ENCODE data around the gene DUSP22. TPM values are rescaled to one million over a fixed set of nuclear protein-coding genes. Genes with fewer than 3 reads are reported as not detected.

DUSP22 gene
- total and polyA plus RNA-seq, 9 of the 15 experiments (the other 6 are each of a cell fraction or from before 2014, with no cell fraction given) = 9.3 to 19.4 (median 11.8) TPM

DNA sequence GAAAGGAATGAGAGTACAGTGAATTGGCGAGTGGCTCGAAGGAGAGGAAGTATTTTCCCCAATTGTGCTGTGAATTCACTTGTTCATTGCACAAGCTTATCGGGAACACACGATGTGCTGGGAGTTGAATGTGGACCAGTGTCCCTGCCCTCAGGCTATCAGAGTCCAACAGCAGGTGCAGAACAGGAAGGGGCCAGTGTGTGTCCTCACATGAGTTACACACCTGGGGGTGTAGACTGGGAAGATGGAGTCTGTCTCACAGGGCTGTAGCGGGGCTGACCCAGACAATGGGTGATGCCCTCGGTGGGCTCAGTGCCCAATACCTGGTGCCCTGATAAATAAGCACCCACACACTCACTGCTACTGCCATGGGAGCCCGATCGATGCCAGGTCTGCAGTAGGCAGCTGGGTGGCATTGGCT lies 14.4 kb downstream of the DUSP22 start:
- H3K9ac ChIP-seq (ENCODE audit: insufficient read depth in 1 of 2, low read depth in 2 of 2, low read length in 2 of 2) = no peak overlapping the region
- no peaks in the 10 kb centered on the region for H3K9me1 ChIP-seq (ENCODE audit: control insufficient read depth, insufficient read depth, low read length)
- no peaks in the 10 kb centered on the region for H3K9me3 ChIP-seq (replicated peaks; ENCODE audit: control insufficient read depth, insufficient read depth, low read depth, low read length)
- BruUV-seq (replicated peaks) = no TSS peak
- H3K4me3 ChIP-seq = no peak overlapping the region
- POLR2A ChIA-PET = interaction anchor here (0.6 to 1.7 kb wide), 4 partner anchors 9 to 89 kb away, joined by 3 to 5 read pairs (median 4); no protein-coding TSS in a partner anchor
- FAIRE-seq (no peak), DNase-seq (ENCODE audit: extremely low read depth in 1 of 4, low spot score in 3 of 4) (peak in 1 of 4 experiments; percentile 18), ATAC-seq (0 out of 3 replicates have a peak, but pooled peaks have one; percentile 13)
- peaks cover 6 to 9% of the 10 kb centered on the region in 2 experiments; a peak in 4 of 5 replicates for H3K4me1 ChIP-seq (replicated peaks in 1 of 2; ENCODE audit: control insufficient read depth in 2 of 2, insufficient read depth in 2 of 2, low read length in 2 of 2)
- CTCF ChIA-PET (ENCODE audit: low intra/inter-chr PET ratio) = no interaction called here
- no peaks in the 10 kb centered on the region for H3K79me2 ChIP-seq (ENCODE audit: control insufficient read depth, insufficient read depth, low read length)
- no peaks in the 10 kb centered on the region for H3K36me3 ChIP-seq (ENCODE audit: control insufficient read depth, insufficient read depth, low read length)
- H4K20me1 ChIP-seq (replicated peaks; ENCODE audit: control insufficient read depth, insufficient read depth, low read length) = peaks cover 3% of the 10 kb centered on the region; the same call in 1 of the 2 replicates
- no peak overlapping the region for H3K4me2 ChIP-seq (ENCODE audit: insufficient read depth, low read length)
- intact Hi-C loops (cut with micrococcal nuclease) = no loop called here
- no peak overlapping the region for H2AFZ ChIP-seq (ENCODE audit: low read depth, low read length)
- 26% methylated on average over 8 of the region's 8 CpGs for WGBS (ENCODE audit: insufficient coverage, low coverage, missing lambda C conversion rate)
- no peak overlapping the region for H3K27ac ChIP-seq (ENCODE audit: extremely low read depth, low read depth, low read length)
- in situ Hi-C loops (cut with MboI) = no loop called here
- H3K27me3 ChIP-seq (ENCODE audit: control insufficient read depth in 2 of 2, insufficient read depth in 2 of 2, low read length in 2 of 2) = peaks cover 0 to 29% of the 10 kb centered on the region in 2 experiments; a peak in 3 of 5 replicates
- TF ChIP-seq NCOR1 (IDR thresholded peaks at IDR 0.05) (0 out of 2 replicates have a peak, but pooled peaks have one; percentile 12), SP1 (CRISPR knock-in tag; IDR thresholded peaks at IDR 0.05) (no peak), XRCC3 (IDR thresholded peaks at IDR 0.05) (no peak), ZNF778 (CRISPR knock-in tag; IDR thresholded peaks at IDR 0.05) (no peak), KLF16 (IDR thresholded peaks at IDR 0.05) (0 out of 2 replicates have a peak, but pooled peaks have one; percentile 10), ZNF354B (CRISPR knock-in tag; IDR thresholded peaks at IDR 0.05) (no peak), PRMT5 (CRISPR knock-in tag; IDR thresholded peaks at IDR 0.05) (no peak), NCOA4 (IDR thresholded peaks at IDR 0.05; ENCODE audit: partially characterized antibody) (no peak), SREBF1 (IDR thresholded peaks at IDR 0.05; ENCODE audit: borderline replicate concordance, low read depth, low read length) (no peak), TAL1 (IDR thresholded peaks at IDR 0.05) (peak; percentile 37; the same call in 1 of the 2 replicates), ZNF124 (CRISPR knock-in tag; IDR thresholded peaks at IDR 0.05) (no peak), CBFA2T2 (conservative IDR thresholded peaks at IDR 0.05) (peak; percentile 33; the same call in 1 of the 2 replicates)
- TF ChIP-seq, protein P1, sequence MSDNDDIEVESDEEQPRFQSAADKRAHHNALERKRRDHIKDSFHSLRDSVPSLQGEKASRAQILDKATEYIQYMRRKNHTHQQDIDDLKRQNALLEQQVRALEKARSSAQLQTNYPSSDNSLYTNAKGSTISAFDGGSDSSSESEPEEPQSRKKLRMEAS (CRISPR knock-in tag; IDR thresholded peaks at IDR 0.05) = peak; percentile 34; the same call in 1 of the 2 replicates
- TF ChIP-seq, protein P2, sequence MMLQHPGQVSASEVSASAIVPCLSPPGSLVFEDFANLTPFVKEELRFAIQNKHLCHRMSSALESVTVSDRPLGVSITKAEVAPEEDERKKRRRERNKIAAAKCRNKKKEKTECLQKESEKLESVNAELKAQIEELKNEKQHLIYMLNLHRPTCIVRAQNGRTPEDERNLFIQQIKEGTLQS (IDR thresholded peaks at IDR 0.05) = no peak
- TF ChIP-seq, protein P2 (CRISPR knock-in tag; conservative IDR thresholded peaks at IDR 0.05) = no peak
- TF ChIP-seq, protein P3, sequence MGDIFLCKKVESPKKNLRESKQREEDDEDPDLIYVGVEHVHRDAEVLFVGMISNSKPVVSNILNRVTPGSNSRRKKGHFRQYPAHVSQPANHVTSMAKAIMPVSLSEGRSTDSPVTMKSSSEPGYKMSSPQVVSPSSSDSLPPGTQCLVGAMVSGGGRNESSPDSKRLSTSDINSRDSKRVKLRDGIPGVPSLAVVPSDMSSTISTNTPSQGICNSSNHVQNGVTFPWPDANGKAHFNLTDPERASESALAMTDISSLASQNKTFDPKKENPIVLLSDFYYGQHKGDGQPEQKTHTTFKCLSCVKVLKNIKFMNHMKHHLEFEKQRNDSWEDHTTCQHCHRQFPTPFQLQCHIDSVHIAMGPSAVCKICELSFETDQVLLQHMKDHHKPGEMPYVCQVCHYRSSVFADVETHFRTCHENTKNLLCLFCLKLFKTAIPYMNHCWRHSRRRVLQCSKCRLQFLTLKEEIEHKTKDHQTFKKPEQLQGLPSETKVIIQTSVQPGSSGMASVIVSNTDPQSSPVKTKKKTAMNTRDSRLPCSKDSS (IDR thresholded peaks at IDR 0.05; ENCODE audit: low read depth, partially characterized antibody) = no peak
- TF ChIP-seq, protein P4, sequence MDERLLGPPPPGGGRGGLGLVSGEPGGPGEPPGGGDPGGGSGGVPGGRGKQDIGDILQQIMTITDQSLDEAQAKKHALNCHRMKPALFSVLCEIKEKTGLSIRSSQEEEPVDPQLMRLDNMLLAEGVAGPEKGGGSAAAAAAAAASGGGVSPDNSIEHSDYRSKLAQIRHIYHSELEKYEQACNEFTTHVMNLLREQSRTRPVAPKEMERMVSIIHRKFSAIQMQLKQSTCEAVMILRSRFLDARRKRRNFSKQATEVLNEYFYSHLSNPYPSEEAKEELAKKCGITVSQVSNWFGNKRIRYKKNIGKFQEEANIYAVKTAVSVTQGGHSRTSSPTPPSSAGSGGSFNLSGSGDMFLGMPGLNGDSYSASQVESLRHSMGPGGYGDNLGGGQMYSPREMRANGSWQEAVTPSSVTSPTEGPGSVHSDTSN (CRISPR knock-in tag; IDR thresholded peaks at IDR 0.05; ENCODE audit: low read depth) = no peak
- TF ChIP-seq, protein P4 (tag; conservative IDR thresholded peaks at IDR 0.05; ENCODE audit: low read depth) = no peak
